ENCODE results near the gene SIPA1. TPM values are rescaled to one million over a fixed set of nuclear protein-coding genes. Genes with fewer than 3 reads are reported as not detected.

The SIPA1 gene
- total and polyA plus RNA-seq, 2 of the 13 experiments (the other 11 are each of a cell fraction or from before 2014, with no cell fraction given): 5.8 to 7.7 TPM

DNA sequence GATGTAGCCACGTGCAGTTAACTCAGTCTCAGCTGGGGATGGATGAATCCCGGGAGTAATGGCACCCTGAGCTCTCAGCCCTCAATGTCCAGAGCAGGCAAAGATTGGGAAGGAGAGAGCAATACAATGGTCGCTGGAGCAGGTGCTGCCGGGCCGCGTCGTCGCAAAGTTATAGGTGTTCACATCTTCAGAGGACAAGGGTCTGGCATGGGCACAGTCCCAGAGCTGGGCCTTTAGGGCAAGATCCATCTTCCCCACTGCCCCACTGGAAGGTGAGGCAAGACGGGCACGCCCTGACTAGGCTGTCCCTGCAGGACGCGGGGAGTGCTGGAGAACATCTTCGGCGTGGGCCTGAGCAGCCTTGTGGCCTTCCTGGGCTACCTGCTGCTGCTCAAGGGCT, 14.7 kb upstream of the SIPA1 start:
- TF ChIP-seq POLR2AphosphoS5 (IDR thresholded peaks at IDR 0.05; ENCODE audit: low read depth, low read length): no peak
- TF ChIP-seq ZNF264 (CRISPR knock-in tag; IDR thresholded peaks at IDR 0.05): no peak
- TF ChIP-seq GATAD2A (CRISPR knock-in tag; IDR thresholded peaks at IDR 0.05): no peak
- TF ChIP-seq ZNF468 (CRISPR knock-in tag; IDR thresholded peaks at IDR 0.05): no peak
- Histone ChIP-seq H3K4me3 (replicated peaks in 1 of 3; ENCODE audit: insufficient read depth in 1 of 3, low read depth in 2 of 3, low read length in 3 of 3) (no peak overlapping the region), H3K36me3 (replicated peaks in 1 of 2; ENCODE audit: control insufficient read depth in 1 of 2, insufficient read depth in 2 of 2, low read length in 2 of 2) (peaks cover 37 to 75% of the 10 kb centered on the region in 2 experiments), H3K4me2 (ENCODE audit: low read depth, low read length) (no peak overlapping the region), H3K27ac (ENCODE audit: extremely low read length, insufficient read depth, low read length) (no peak overlapping the region), H3K79me2 (ENCODE audit: insufficient read depth, low read length) (peaks cover 3% of the 10 kb centered on the region), H3K4me1 (ENCODE audit: insufficient read depth, low read length) (peaks cover 6% of the 10 kb centered on the region; the same call in 1 of the 2 replicates), H2AFZ (ENCODE audit: low read length) (no peak overlapping the region), H3K27me3 (ENCODE audit: control insufficient read depth in 1 of 2, insufficient read depth in 2 of 2, low read length in 2 of 2) (no peaks in the 10 kb centered on the region), H3K9ac (ENCODE audit: insufficient read depth, low read depth, low read length) (no peak overlapping the region), H3K9me3 (ENCODE audit: low read length) (no peaks in the 10 kb centered on the region), H4K20me1 (ENCODE audit: insufficient read depth, low read length) (no peaks in the 10 kb centered on the region)
- intact Hi-C loops (cut with micrococcal nuclease; ENCODE audit: unreplicated experiment) (no loop called here), in situ Hi-C loops (cut with HindIII; ENCODE audit: extremely low pct_ligation_motif_present, low pct_unique_long_range_greater_than_20kb) (no loop called here)
- no TSS peak for BruUV-seq (replicated peaks)
- ChIA-PET POLR2A (interaction anchor here (0.7 to 0.8 kb wide), 2 partner anchors 15 to 29 kb away, joined by 3 to 4 read pairs; no protein-coding TSS in a partner anchor), CTCF (ENCODE audit: low intra/inter-chr PET ratio, low total read pairs) (no interaction called here)
- WGBS (ENCODE audit: low lambda C conversion rate): 89% methylated on average over 12 of the region's 14 CpGs
- FAIRE-seq (no peak), ATAC-seq (no peak), DNase-seq (ENCODE audit: low spot score) (no peak)

DNA sequence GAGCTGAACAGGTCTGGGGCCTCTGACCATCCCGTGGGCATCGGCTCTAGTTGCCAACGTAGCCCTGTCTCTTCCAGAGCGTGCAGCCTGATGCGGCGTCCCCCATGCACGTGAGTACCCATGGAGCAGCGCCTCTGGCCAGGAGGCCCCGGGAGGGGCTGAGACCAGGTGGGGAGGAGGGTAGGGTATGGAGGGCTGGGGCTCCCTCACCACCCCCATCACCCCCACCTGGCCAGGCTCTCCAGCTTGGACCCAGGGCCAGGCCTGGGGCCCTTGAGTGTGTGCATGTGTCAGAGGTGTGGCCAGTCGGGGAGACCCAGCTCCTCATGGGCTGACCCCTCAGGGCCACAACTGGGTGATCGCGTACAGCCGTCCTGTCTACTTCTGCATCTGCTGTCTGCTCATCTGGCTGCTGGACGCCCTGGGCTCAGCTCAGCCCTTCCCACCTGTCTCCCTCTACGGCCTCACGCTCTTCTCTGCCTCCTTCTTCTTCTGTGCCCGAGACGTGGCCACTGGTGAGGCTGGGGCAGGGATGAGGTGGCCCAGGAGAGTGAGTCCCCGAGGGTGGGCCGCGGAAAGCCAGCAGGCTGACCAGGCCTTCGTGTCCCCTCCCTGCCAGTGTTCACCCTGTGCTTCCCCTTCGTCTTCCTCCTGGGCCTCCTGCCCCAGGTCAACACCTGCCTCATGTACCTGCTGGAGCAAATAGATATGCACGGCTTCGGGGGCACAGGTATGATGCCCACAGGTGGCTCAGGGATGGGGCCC, 13.9 kb upstream of the SIPA1 start:
- in situ Hi-C loops (cut with HindIII; ENCODE audit: extremely low pct_ligation_motif_present, low pct_unique_long_range_greater_than_20kb) (no loop called here), intact Hi-C loops (cut with micrococcal nuclease; ENCODE audit: unreplicated experiment) (no loop called here)
- FAIRE-seq (no peak), DNase-seq (ENCODE audit: low spot score) (no peak), ATAC-seq (no peak)
- Histone ChIP-seq H3K9ac (ENCODE audit: insufficient read depth, low read depth, low read length) (no peak overlapping the region), H3K36me3 (replicated peaks in 1 of 2; ENCODE audit: control insufficient read depth in 1 of 2, insufficient read depth in 2 of 2, low read length in 2 of 2) (peaks cover 32 to 75% of the 10 kb centered on the region in 2 experiments), H3K9me3 (ENCODE audit: low read length) (no peaks in the 10 kb centered on the region), H4K20me1 (ENCODE audit: insufficient read depth, low read length) (no peaks in the 10 kb centered on the region), H3K79me2 (ENCODE audit: insufficient read depth, low read length) (peaks cover 3% of the 10 kb centered on the region), H2AFZ (ENCODE audit: low read length) (no peak overlapping the region), H3K4me2 (ENCODE audit: low read depth, low read length) (no peak overlapping the region), H3K27me3 (ENCODE audit: control insufficient read depth in 1 of 2, insufficient read depth in 2 of 2, low read length in 2 of 2) (no peaks in the 10 kb centered on the region), H3K27ac (ENCODE audit: extremely low read length, insufficient read depth, low read length) (no peak overlapping the region), H3K4me3 (replicated peaks in 1 of 3; ENCODE audit: insufficient read depth in 1 of 3, low read depth in 2 of 3, low read length in 3 of 3) (no peak overlapping the region), H3K4me1 (ENCODE audit: insufficient read depth, low read length) (peaks cover 6% of the 10 kb centered on the region; the same call in 1 of the 2 replicates)
- TF ChIP-seq RBFOX2 (IDR thresholded peaks at IDR 0.05; ENCODE audit: low read depth, low read length) (peak; percentile 50; the same call in 1 of the 2 replicates), AGO2 (optimal IDR thresholded peaks at IDR 0.05; ENCODE audit: low read depth, low read length) (peak; percentile 70), POLR2A (IDR thresholded peaks at IDR 0.05; ENCODE audit: insufficient read depth in 1 of 2, low read depth in 2 of 2, low read length in 2 of 2) (0 out of 4 replicates have a peak, but pooled peaks of 1 of the 2 experiments have one; percentile 5), BCLAF1 (IDR thresholded peaks at IDR 0.05) (no peak)
- 96% methylated on average over 17 of the region's 25 CpGs for WGBS (ENCODE audit: low lambda C conversion rate)
- ChIA-PET CTCF (ENCODE audit: low intra/inter-chr PET ratio, low total read pairs) (no interaction called here), POLR2A (interaction anchor here (0.8 kb wide), 1 partner anchor 14 kb away, joined by 3 read pairs; no protein-coding TSS in a partner anchor)
- no TSS peak for BruUV-seq (replicated peaks)
